Activated CD8-positive, alpha-beta memory T cell treated with anti-CD3 and anti-CD28 coated beads, Interleukin-2, amount 10 ng/mL, durations not matched to agents 7 days and 5 days (primary cell): ENCODE results near the gene CUX1. TPM values are rescaled to one million over a fixed set of nuclear protein-coding genes. Genes with fewer than 3 reads are reported as not detected.

Experiments
- ATAC-seq: fragments of 150-1000 bp; cut with Tn5 transposase; one replicate; pipeline ENCODE4 v1.10.0; 2021; ENCODE audit warnings: moderate library complexity
- CTCF ChIA-PET: fragments of 350-600 bp; sonication (Branson Sonifier 250); formaldehyde crosslinking; loops from one replicate; lab custom pipeline; 2021; ENCODE audit warnings: antibody characterized with exemption; lab: Charles Lee
- DNase-seq: peaks from one replicate; pipeline ENCODE4 v3.0.0-alpha.2; 2020
- H3K27ac Mint-ChIP-seq: one replicate; pipeline ENCODE4 v1.8.0; 2021; ENCODE audit warnings: mild to moderate bottlenecking, mixed read lengths
- H3K27me3 Mint-ChIP-seq: one replicate; pipeline ENCODE4 v1.8.0; 2021; ENCODE audit warnings: mixed read lengths
- H3K36me3 Mint-ChIP-seq: one replicate; pipeline ENCODE4 v1.8.0; 2021; ENCODE audit warnings: mild to moderate bottlenecking, mixed read lengths
- H3K4me1 Mint-ChIP-seq: one replicate; pipeline ENCODE4 v1.8.0; 2021; ENCODE audit warnings: mixed read lengths
- H3K4me3 Mint-ChIP-seq: one replicate; pipeline ENCODE4 v1.8.0; 2021; ENCODE audit warnings: mild to moderate bottlenecking, moderate library complexity, mixed read lengths
- H3K9me3 Mint-ChIP-seq: one replicate; pipeline ENCODE4 v1.8.0; 2022; ENCODE audit warnings: low read depth, mixed read lengths
- total RNA-seq, 2 experiments: library from RNA; stranded (reverse); gene quantifications; one replicate each; pipeline ENCODE4 v1.2.3, GENCODE V29; 2021

Gene CUX1
- 10 to 100 TPM; 24.0 to 28.7 TPM for total RNA-seq

- no peaks in the 10 kb centered on the region for H3K36me3 Mint-ChIP-seq
- peaks cover 28% of the 10 kb centered on the region for H3K27me3 Mint-ChIP-seq
- H3K27ac Mint-ChIP-seq: no peak within 1 kb of the TSS
- no peak for DNase-seq
- peak within 1 kb of the TSS; percentile 48 for H3K4me3 Mint-ChIP-seq
- ATAC-seq: no peak
- H3K4me1 Mint-ChIP-seq: peaks cover 10% of the 10 kb centered on the region
- H3K9me3 Mint-ChIP-seq: no peaks in the 10 kb centered on the region
- CTCF ChIA-PET: interaction anchor here (1.5 to 2.9 kb wide), 3 partner anchors 10 to 129 kb away, joined by 4 to 18 read pairs (median 9); no protein-coding TSS in a partner anchor
These were observed at the start of gene CUX1 for GRCh38 chr7:101817471-101818286. Gene CUX1, plus strand, starts transcription at chr7:101817626. Its CDS starts 14 bp downstream, at chr7:101817640.

GRCh38 chr7:101768280-101768679, 49.1 kb upstream of the CUX1 start:
- no peaks in the 10 kb centered on the region for H3K36me3 Mint-ChIP-seq
- H3K9me3 Mint-ChIP-seq: no peaks in the 10 kb centered on the region
- DNase-seq: no peak
- H3K4me3 Mint-ChIP-seq: no peak overlapping the region
- CTCF ChIA-PET: no interaction called here
- H3K27ac Mint-ChIP-seq: no peak overlapping the region
- no peaks in the 10 kb centered on the region for H3K4me1 Mint-ChIP-seq
- no peak for ATAC-seq
- no peaks in the 10 kb centered on the region for H3K27me3 Mint-ChIP-seq

GRCh38 chr7:101770466-101770865, 47.0 kb upstream of the CUX1 start:
- H3K4me3 Mint-ChIP-seq: no peak overlapping the region

GRCh38 chr7:101772508-101773211, 44.8 kb upstream of the CUX1 start:
- H3K27me3 Mint-ChIP-seq: no peaks in the 10 kb centered on the region
- H3K36me3 Mint-ChIP-seq: no peaks in the 10 kb centered on the region
- H3K9me3 Mint-ChIP-seq: no peaks in the 10 kb centered on the region
- no peaks in the 10 kb centered on the region for H3K4me1 Mint-ChIP-seq
- no peak overlapping the region for H3K4me3 Mint-ChIP-seq
- H3K27ac Mint-ChIP-seq: no peak overlapping the region
- CTCF ChIA-PET: no interaction called here
- DNase-seq: no peak
- no peak for ATAC-seq

More at GRCh38 chr7:101770466-101770865, 47.0 kb upstream of the CUX1 start:
- Mint-ChIP-seq H3K9me3 (no peaks in the 10 kb centered on the region), H3K27ac (no peak overlapping the region), H3K27me3 (no peaks in the 10 kb centered on the region), H3K36me3 (no peaks in the 10 kb centered on the region), H3K4me1 (no peaks in the 10 kb centered on the region)
- ATAC-seq (no peak), DNase-seq (no peak)
- CTCF ChIA-PET: no interaction called here

- ATAC-seq: no peak
- Mint-ChIP-seq H3K36me3 (no peaks in the 10 kb centered on the region), H3K27ac (no peak overlapping the region), H3K9me3 (no peaks in the 10 kb centered on the region), H3K4me1 (no peaks in the 10 kb centered on the region), H3K4me3 (no peak overlapping the region), H3K27me3 (no peaks in the 10 kb centered on the region)
- DNase-seq: no peak
- CTCF ChIA-PET: no interaction called here
These were observed 42.2 kb upstream of the CUX1 start for GRCh38 chr7:101775181-101775580.

- ATAC-seq (no peak), DNase-seq (no peak)
- Mint-ChIP-seq H3K4me1 (no peaks in the 10 kb centered on the region), H3K9me3 (no peaks in the 10 kb centered on the region), H3K4me3 (no peak overlapping the region), H3K36me3 (no peaks in the 10 kb centered on the region), H3K27ac (no peak overlapping the region), H3K27me3 (no peaks in the 10 kb centered on the region)
- CTCF ChIA-PET: no interaction called here
These were observed 39.3 kb upstream of the CUX1 start for GRCh38 chr7:101778026-101778580.

- H3K27ac Mint-ChIP-seq: no peak overlapping the region
- no peak for DNase-seq
- CTCF ChIA-PET: no interaction called here
- H3K27me3 Mint-ChIP-seq: peaks cover 5% of the 10 kb centered on the region
- no peak overlapping the region for H3K4me3 Mint-ChIP-seq
- ATAC-seq: no peak
- no peaks in the 10 kb centered on the region for H3K4me1 Mint-ChIP-seq
- no peaks in the 10 kb centered on the region for H3K9me3 Mint-ChIP-seq
- H3K36me3 Mint-ChIP-seq: no peaks in the 10 kb centered on the region
These were observed 38.2 kb upstream of the CUX1 start for GRCh38 chr7:101779267-101779666.

GRCh38 chr7:101780281-101780680, 37.1 kb upstream of the CUX1 start:
- DNase-seq (no peak), ATAC-seq (no peak)
- CTCF ChIA-PET: no interaction called here
- no peaks in the 10 kb centered on the region for H3K4me1 Mint-ChIP-seq
- no peaks in the 10 kb centered on the region for H3K36me3 Mint-ChIP-seq
- no peak overlapping the region for H3K27ac Mint-ChIP-seq
- no peaks in the 10 kb centered on the region for H3K9me3 Mint-ChIP-seq
- H3K27me3 Mint-ChIP-seq: peaks cover 8% of the 10 kb centered on the region
- H3K4me3 Mint-ChIP-seq: no peak overlapping the region

GRCh38 chr7:101781439-101781838, 36.0 kb upstream of the CUX1 start:
- no peak for DNase-seq
- no peaks in the 10 kb centered on the region for H3K4me1 Mint-ChIP-seq

GRCh38 chr7:101782476-101782875, 35.0 kb upstream of the CUX1 start:
- CTCF ChIA-PET: no interaction called here

More at GRCh38 chr7:101781439-101781838, 36.0 kb upstream of the CUX1 start:
- Mint-ChIP-seq H3K9me3 (no peaks in the 10 kb centered on the region), H3K27ac (no peak overlapping the region), H3K27me3 (peaks cover 8% of the 10 kb centered on the region), H3K36me3 (no peaks in the 10 kb centered on the region), H3K4me3 (no peak overlapping the region)
- CTCF ChIA-PET: no interaction called here
- ATAC-seq: no peak

GRCh38 chr7:101782896-101783295, 34.5 kb upstream of the CUX1 start:
- Mint-ChIP-seq H3K9me3 (no peaks in the 10 kb centered on the region), H3K27ac (no peak overlapping the region), H3K4me3 (no peak overlapping the region), H3K27me3 (peaks cover 8% of the 10 kb centered on the region), H3K36me3 (no peaks in the 10 kb centered on the region), H3K4me1 (no peaks in the 10 kb centered on the region)
- DNase-seq (no peak), ATAC-seq (no peak)
- CTCF ChIA-PET: no interaction called here

More at GRCh38 chr7:101782476-101782875, 35.0 kb upstream of the CUX1 start:
- peaks cover 8% of the 10 kb centered on the region for H3K27me3 Mint-ChIP-seq
- H3K4me1 Mint-ChIP-seq: no peaks in the 10 kb centered on the region
- DNase-seq (no peak), ATAC-seq (no peak)
- no peak overlapping the region for H3K27ac Mint-ChIP-seq
- H3K4me3 Mint-ChIP-seq: no peak overlapping the region
- H3K36me3 Mint-ChIP-seq: no peaks in the 10 kb centered on the region
- H3K9me3 Mint-ChIP-seq: no peaks in the 10 kb centered on the region

GRCh38 chr7:101783381-101784181, 33.8 kb upstream of the CUX1 start:
- H3K27me3 Mint-ChIP-seq: peaks cover 8% of the 10 kb centered on the region
- H3K4me1 Mint-ChIP-seq: no peaks in the 10 kb centered on the region
- no peak overlapping the region for H3K27ac Mint-ChIP-seq
- no peaks in the 10 kb centered on the region for H3K9me3 Mint-ChIP-seq
- no peaks in the 10 kb centered on the region for H3K36me3 Mint-ChIP-seq
- no peak overlapping the region for H3K4me3 Mint-ChIP-seq
- no peak for DNase-seq
- ATAC-seq: no peak
- CTCF ChIA-PET: no interaction called here
